HL-60 (cell line): Measurements from ENCODE around the gene CSHL1.
A peak's percentile ranks its signal among the peaks of the same experiment; 100 is the strongest.
"Not testable (repeated sequence)": the region's sequence is repeated elsewhere in the genome, so short reads cannot be mapped to it uniquely, and the experiment has no call there.

Source experiments
- DNase-seq, 2 experiments: peaks; one replicate each; pipeline ENCODE4 v3.0.0-alpha.2; 2010 to 2020; ENCODE audit warnings: low read depth in 1 of 2, low spot score in 1 of 2
- H3K27ac ChIP-seq: fragments of 250-450 bp; sonication (Bioruptor Pico); replicated peaks from 2 replicates; pipeline ENCODE4 v1.5.1; 2020; ENCODE audit warnings: mild to moderate bottlenecking, moderate library complexity
- H3K27me3 ChIP-seq: fragments of 250-450 bp; sonication (Bioruptor Pico); 2 replicates; pipeline ENCODE4 v1.5.1; 2021; ENCODE audit warnings: mild to moderate bottlenecking, moderate library complexity; ENCODE audit not compliant: insufficient read depth, poor library complexity, severe bottlenecking
- H3K4me3 ChIP-seq: replicated peaks from 2 replicates; pipeline ENCODE4 v1.5.1; 2011; ENCODE audit warnings: mild to moderate bottlenecking, control low read depth, low read length; ENCODE audit not compliant: insufficient read depth
- CTCF ChIP-seq: IDR thresholded peaks from one replicate; pipeline ENCODE4 v1.5.1; 2011; ENCODE audit warnings: low read length, control low read depth, inconsistent platforms; ENCODE audit not compliant: insufficient read depth
- GABPA ChIP-seq: IDR thresholded peaks from 2 replicates; pipeline ENCODE4 v1.6.1; 2012; ENCODE audit warnings: low read depth
- REST ChIP-seq: IDR thresholded peaks from 2 replicates; pipeline ENCODE4 v1.6.1; 2012; ENCODE audit warnings: low read depth; ENCODE audit not compliant: insufficient replicate concordance
- SPI1 ChIP-seq: IDR thresholded peaks from 2 replicates; pipeline ENCODE4 v1.6.1; 2012; ENCODE audit warnings: low read depth, mild to moderate bottlenecking, borderline replicate concordance

The CSHL1 gene

GRCh38 chr17:63898899-63899798 is 11.9 kb downstream of the CSHL1 start:
- H3K27ac ChIP-seq, H3K27me3 ChIP-seq, DNase-seq, H3K4me3 ChIP-seq: not testable (repeated sequence)

DNA sequence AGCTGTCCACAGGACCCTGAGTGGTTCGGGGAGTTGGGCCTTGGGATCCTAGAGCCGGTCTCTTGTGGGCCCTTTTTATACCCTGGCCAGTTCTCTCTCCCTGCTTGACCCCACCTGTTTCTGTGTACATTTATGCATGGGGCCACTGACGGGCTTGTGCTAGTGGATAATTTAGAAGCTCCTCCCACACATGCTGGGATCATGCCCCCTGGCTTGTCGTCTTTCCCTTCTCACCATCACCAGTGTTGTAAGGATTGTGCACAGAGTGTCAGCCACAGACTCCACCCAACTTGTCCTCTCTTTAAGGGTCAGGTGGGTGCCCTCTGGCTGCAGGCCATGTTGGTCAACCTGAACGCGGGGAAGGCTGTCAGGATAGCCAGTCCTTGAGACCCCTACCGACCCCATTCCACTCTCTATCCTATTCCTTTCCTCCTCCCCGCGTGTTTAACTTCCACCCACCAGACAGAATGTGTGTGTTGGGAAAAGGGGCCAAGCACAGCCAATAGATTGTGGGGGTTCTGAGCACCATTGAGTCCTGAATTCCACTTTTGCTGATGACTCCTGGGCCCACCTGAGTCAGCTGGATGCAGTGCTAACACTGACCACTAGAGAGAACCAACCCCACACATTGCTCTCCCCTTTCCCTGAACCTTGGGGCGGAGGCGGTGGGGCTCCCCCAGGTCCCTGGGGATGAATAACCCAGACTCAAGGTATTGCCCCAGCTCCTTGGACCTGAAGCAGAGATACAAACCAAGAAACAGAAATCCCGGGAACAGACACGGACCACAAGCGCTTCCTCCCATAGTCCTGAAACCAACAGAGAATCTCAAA is 14.3 kb downstream of the CSHL1 start, which contains the start of gene CSH1:
CSH1 (minus strand) TSS at position 51 of the 831 bp plus-strand sequence. CDS start 63 bp downstream, outside the sequence.
- not testable (repeated sequence) for H3K4me3 ChIP-seq, H3K27me3 ChIP-seq, H3K27ac ChIP-seq, DNase-seq

DNA sequence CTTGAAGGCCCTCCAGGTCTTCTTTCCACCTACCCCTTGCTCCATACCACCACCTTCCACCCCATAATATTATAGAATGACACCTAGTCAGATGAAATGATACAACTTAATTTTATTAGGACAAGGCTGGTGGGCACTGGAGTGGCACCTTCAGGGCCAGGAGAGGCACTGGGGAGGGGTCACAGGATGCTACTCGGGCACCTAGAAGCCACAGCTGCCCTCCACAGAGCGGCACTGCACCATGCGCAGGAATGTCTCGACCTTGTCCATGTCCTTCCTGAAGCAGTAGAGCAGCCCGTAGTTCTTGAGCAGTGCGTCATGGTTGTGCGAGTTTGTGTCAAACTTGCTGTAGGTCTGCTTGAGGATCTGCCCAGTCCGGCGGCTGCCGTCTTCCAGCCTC is 16.2 kb downstream of the CSHL1 start:
- not testable (repeated sequence) for H3K4me3 ChIP-seq, H3K27me3 ChIP-seq, DNase-seq, H3K27ac ChIP-seq

DNA sequence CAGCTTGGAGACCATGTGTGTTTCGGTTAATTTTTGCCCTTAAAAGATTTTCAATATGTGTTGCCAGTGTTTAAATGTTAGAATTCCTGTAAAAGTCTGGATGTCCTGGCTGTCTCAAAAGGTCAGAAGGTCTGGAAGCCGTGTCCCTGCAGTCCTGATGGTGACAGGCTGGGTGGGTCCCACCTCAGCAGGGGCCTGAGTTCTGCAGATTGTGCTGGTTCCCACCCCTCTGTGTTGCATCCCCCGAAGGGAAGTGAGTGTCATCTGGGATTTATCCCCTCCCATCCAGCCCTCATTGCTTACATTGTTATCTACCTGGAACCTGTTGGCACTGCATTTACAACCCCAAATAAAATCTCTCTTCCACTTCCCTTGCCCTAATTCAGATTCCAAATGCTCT is 17.0 kb downstream of the CSHL1 start:
- not testable (repeated sequence) for H3K27me3 ChIP-seq, H3K4me3 ChIP-seq, DNase-seq, H3K27ac ChIP-seq

- not testable (repeated sequence) for H3K27me3 ChIP-seq, DNase-seq, H3K27ac ChIP-seq, H3K4me3 ChIP-seq
Observed at GRCh38 chr17:63892316-63893037, 18.6 kb downstream of the CSHL1 start.

DNA sequence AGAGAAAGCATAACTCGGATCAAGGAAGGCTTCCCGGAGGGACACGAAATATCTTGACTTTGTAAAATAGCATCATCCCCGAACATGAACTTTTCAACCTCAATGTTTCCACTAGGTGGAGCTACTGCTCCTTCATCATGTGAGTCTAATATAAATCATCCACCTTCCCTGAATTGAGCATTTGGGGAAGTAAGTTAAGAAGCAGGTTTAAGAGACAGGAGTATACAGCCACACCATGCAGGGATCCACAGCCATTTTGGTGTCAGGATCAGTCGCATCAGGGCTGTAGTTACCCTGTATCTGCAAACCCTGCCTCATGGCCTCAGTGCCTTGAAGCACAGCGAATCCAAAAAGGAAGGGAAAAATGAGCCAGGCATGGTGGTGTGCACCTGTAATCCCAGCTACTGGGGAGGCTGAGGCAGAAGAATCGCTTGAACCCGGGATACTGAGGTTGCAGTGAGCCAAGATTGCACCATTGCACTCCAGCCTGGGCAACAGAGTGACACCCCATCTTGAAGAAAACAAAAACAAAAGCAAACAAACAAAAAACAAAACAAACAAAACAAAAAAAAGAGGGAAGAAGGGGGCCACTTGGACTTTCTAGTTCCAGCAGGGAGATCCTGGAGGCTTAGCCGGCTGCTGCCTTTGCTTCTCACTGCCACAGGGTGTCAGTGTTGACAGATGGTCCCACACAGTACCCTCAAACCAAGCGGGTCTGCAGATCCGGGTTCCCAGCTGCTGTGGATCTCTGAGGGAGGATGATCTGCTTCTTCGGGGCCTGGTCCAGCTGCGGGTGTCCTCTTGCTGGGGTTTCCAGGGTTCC is 21.8 kb downstream of the CSHL1 start:
- H3K4me3 ChIP-seq, H3K27me3 ChIP-seq, H3K27ac ChIP-seq: not testable (repeated sequence)
- DNase-seq = peak in 1 of 2 experiments; percentile 52

- not testable (repeated sequence) for H3K27ac ChIP-seq, DNase-seq, H3K27me3 ChIP-seq, H3K4me3 ChIP-seq
Observed at GRCh38 chr17:63885119-63885518, 25.9 kb downstream of the CSHL1 start.

GRCh38 chr17:63882626-63883126 is 28.4 kb downstream of the CSHL1 start:
- H3K4me3 ChIP-seq, H3K27ac ChIP-seq, H3K27me3 ChIP-seq, DNase-seq: not testable (repeated sequence)

- peak in 1 of 2 experiments; percentile 25 for DNase-seq
- Histone ChIP-seq H3K27me3 (no peaks in the 10 kb centered on the region), H3K4me3 (no peak within 1 kb of the TSS), H3K27ac (no peak within 1 kb of the TSS)
- TF ChIP-seq REST (no peak), SPI1 (no peak), GABPA (no peak), CTCF (peak; percentile 55)
Observed at GRCh38 chr17:63881935-63882601, 29.0 kb downstream of the CSHL1 start, which contains the start of gene GH2. Gene GH2 (minus strand): TSS chr17:63881944. CDS start chr17:63881801, 143 bp downstream.
